HEK293T (cell line): Measurements from ENCODE around the gene CDH1.
A peak's percentile ranks its signal among the peaks of the same experiment; 100 is the strongest.

ENCODE experiments used
- CTCF ChIA-PET: fragments of 350-600 bp; formaldehyde crosslinking; extraction: SDS; loops from one replicate; lab custom pipeline; 2021; ENCODE audit warnings: antibody characterized with exemption, inconsistent platforms; lab: Yijun Ruan, JAX
- POLR2A ChIA-PET: fragments of 350-600 bp; formaldehyde crosslinking; extraction: SDS; loops from one replicate; lab custom pipeline; 2020; ENCODE audit warnings: antibody characterized with exemption, inconsistent platforms; lab: Yijun Ruan, JAX
- DNase-seq: peaks from one replicate; pipeline ENCODE4 v3.0.0; 2012; ENCODE audit warnings: mixed read lengths; ENCODE audit errors: extremely low spot score
- ARNT ChIP-seq: fragments of 450-650 bp; IDR thresholded peaks from 2 replicates; pipeline ENCODE4 v1.6.1; 2017; ENCODE audit warnings: mild to moderate bottlenecking
- BHLHE40 ChIP-seq: fragments of 450-650 bp; IDR thresholded peaks from 2 replicates; pipeline ENCODE4 v1.6.1; 2016; ENCODE audit warnings: mild to moderate bottlenecking, moderate library complexity, borderline replicate concordance
- CTBP1 ChIP-seq: fragments of 450-650 bp; IDR thresholded peaks from 2 replicates; pipeline ENCODE4 v1.6.1; 2016; ENCODE audit warnings: borderline replicate concordance
- ELF4 ChIP-seq: fragments of 450-650 bp; IDR thresholded peaks from 2 replicates; pipeline ENCODE4 v1.6.1; 2017; ENCODE audit warnings: antibody characterized with exemption
- FOXA1 ChIP-seq: fragments of 450-650 bp; IDR thresholded peaks from 2 replicates; pipeline ENCODE4 v1.6.1; 2016; ENCODE audit warnings: mild to moderate bottlenecking
- FOXK2 ChIP-seq: fragments of 450-650 bp; IDR thresholded peaks from 2 replicates; pipeline ENCODE4 v1.6.1; 2016; ENCODE audit warnings: mild to moderate bottlenecking
- FOXM1 ChIP-seq: fragments of 450-650 bp; IDR thresholded peaks from 2 replicates; pipeline ENCODE4 v1.6.1; 2017; ENCODE audit warnings: mild to moderate bottlenecking, borderline replicate concordance
- HDGF ChIP-seq: fragments of 450-650 bp; IDR thresholded peaks from 2 replicates; pipeline ENCODE4 v1.6.1; 2017; ENCODE audit warnings: antibody characterized with exemption, borderline replicate concordance
- L3MBTL2 ChIP-seq: fragments of 450-650 bp; conservative IDR thresholded peaks from 2 replicates; pipeline ENCODE4 v1.6.1; 2016; ENCODE audit warnings: mild to moderate bottlenecking
- LEF1 ChIP-seq: fragments of 450-650 bp; IDR thresholded peaks from 2 replicates; pipeline ENCODE4 v1.6.1; 2017; ENCODE audit warnings: mild to moderate bottlenecking, borderline replicate concordance
- NFRKB ChIP-seq: fragments of 450-650 bp; IDR thresholded peaks from 2 replicates; pipeline ENCODE4 v1.6.1; 2016; ENCODE audit warnings: mild to moderate bottlenecking, moderate library complexity
- PKNOX1 ChIP-seq: fragments of 450-650 bp; IDR thresholded peaks from 2 replicates; pipeline ENCODE4 v1.6.1; 2016
- SP1 ChIP-seq: fragments of 450-650 bp; IDR thresholded peaks from 2 replicates; pipeline ENCODE4 v1.6.1; 2017
- SUZ12 ChIP-seq: fragments of 450-650 bp; IDR thresholded peaks from 2 replicates; pipeline ENCODE4 v1.6.1; 2016; ENCODE audit warnings: mild to moderate bottlenecking
- TARDBP ChIP-seq: fragments of 450-650 bp; IDR thresholded peaks from 2 replicates; pipeline ENCODE4 v1.6.1; 2016
- ZNF384 ChIP-seq: fragments of 450-650 bp; IDR thresholded peaks from 2 replicates; pipeline ENCODE4 v1.6.1; 2016

Gene CDH1

GRCh38 chr16:68800257-68800875 is 63.3 kb downstream of the CDH1 start:
- ChIA-PET POLR2A (no interaction called here), CTCF (interaction anchor here (0.6 to 0.7 kb wide), 5 partner anchors 7 to 168 kb away, joined by 3 to 5 read pairs (median 3); no protein-coding TSS in a partner anchor)
- TF ChIP-seq CTBP1 (no peak), BHLHE40 (no peak), HDGF (no peak), L3MBTL2 (no peak), ARNT (no peak), SP1 (no peak), LEF1 (no peak), FOXK2 (no peak), SUZ12 (no peak), ZNF384 (no peak), FOXM1 (no peak), PKNOX1 (no peak), NFRKB (no peak), TARDBP (no peak), FOXA1 (no peak), ELF4 (no peak)
- DNase-seq: peak; percentile 80

GRCh38 chr16:68802190-68802589 is 65.1 kb downstream of the CDH1 start:
- TF ChIP-seq SP1 (no peak), CTBP1 (no peak), ZNF384 (no peak), FOXK2 (no peak), TARDBP (no peak), ARNT (no peak), LEF1 (no peak), FOXA1 (no peak), FOXM1 (no peak), SUZ12 (no peak)
- DNase-seq: no peak
- CTCF ChIA-PET: no interaction called here
- POLR2A ChIA-PET: no interaction called here

GRCh38 chr16:68806422-68806821 is 69.3 kb downstream of the CDH1 start:
- ChIA-PET CTCF (no interaction called here), POLR2A (no interaction called here)
- no peak for TF ChIP-seq L3MBTL2
- TF ChIP-seq TARDBP: no peak
- no peak for TF ChIP-seq HDGF
- TF ChIP-seq PKNOX1: no peak
- no peak for TF ChIP-seq FOXK2
- TF ChIP-seq LEF1: no peak
- TF ChIP-seq ZNF384: no peak
- no peak for TF ChIP-seq BHLHE40
- no peak for TF ChIP-seq ELF4
- no peak for TF ChIP-seq SP1
- TF ChIP-seq FOXM1: no peak
- TF ChIP-seq FOXA1: no peak
- TF ChIP-seq NFRKB: no peak
- no peak for TF ChIP-seq CTBP1
- TF ChIP-seq ARNT: no peak
- TF ChIP-seq SUZ12: no peak
- no peak for DNase-seq

GRCh38 chr16:68806981-68807380 is 69.9 kb downstream of the CDH1 start:
- TF ChIP-seq LEF1 (no peak), FOXA1 (no peak), PKNOX1 (no peak), FOXM1 (no peak), NFRKB (no peak), CTBP1 (no peak), HDGF (no peak), TARDBP (no peak), SUZ12 (no peak), BHLHE40 (no peak), L3MBTL2 (no peak), FOXK2 (no peak), ZNF384 (no peak), SP1 (no peak)
- ChIA-PET POLR2A (no interaction called here), CTCF (no interaction called here)
- DNase-seq: no peak

GRCh38 chr16:68814516-68814915 is 77.4 kb downstream of the CDH1 start:
- ChIA-PET CTCF (no interaction called here), POLR2A (no interaction called here)
- no peak for DNase-seq
- TF ChIP-seq NFRKB: no peak
- no peak for TF ChIP-seq ELF4
- TF ChIP-seq PKNOX1: no peak
- no peak for TF ChIP-seq L3MBTL2
- no peak for TF ChIP-seq FOXA1
- no peak for TF ChIP-seq FOXM1
- TF ChIP-seq ARNT: no peak
- TF ChIP-seq SP1: no peak
- TF ChIP-seq FOXK2: no peak
- TF ChIP-seq CTBP1: no peak
- no peak for TF ChIP-seq LEF1
- no peak for TF ChIP-seq ZNF384
- TF ChIP-seq TARDBP: no peak
- TF ChIP-seq BHLHE40: no peak
- TF ChIP-seq HDGF: no peak
- no peak for TF ChIP-seq SUZ12
